ENCODE data around the gene TMC1. TPM values are rescaled to one million over a fixed set of nuclear protein-coding genes. Genes with fewer than 3 reads are reported as not detected.

TMC1 gene
- total RNA-seq, 2 experiments from 2014 or later = not detected

GRCh38 chr9:72560086-72560485 is 38.7 kb downstream of the TMC1 start:
- CTCF ChIA-PET = interaction anchor here (1.7 kb wide), 1 partner anchor 14 kb away, joined by 4 read pairs; no protein-coding TSS in a partner anchor
- no peak for DNase-seq
- no peak overlapping the region for H3K4me3 Mint-ChIP-seq
- POLR2A ChIA-PET = no interaction called here
- peaks cover 8% of the 10 kb centered on the region for H3K27me3 Mint-ChIP-seq
- H3K4me1 Mint-ChIP-seq = peaks cover 12% of the 10 kb centered on the region
- H3K36me3 Mint-ChIP-seq (ENCODE audit: low read depth) = no peaks in the 10 kb centered on the region
- no peak overlapping the region for H3K27ac Mint-ChIP-seq
- no peaks in the 10 kb centered on the region for H3K9me3 Mint-ChIP-seq

DNA sequence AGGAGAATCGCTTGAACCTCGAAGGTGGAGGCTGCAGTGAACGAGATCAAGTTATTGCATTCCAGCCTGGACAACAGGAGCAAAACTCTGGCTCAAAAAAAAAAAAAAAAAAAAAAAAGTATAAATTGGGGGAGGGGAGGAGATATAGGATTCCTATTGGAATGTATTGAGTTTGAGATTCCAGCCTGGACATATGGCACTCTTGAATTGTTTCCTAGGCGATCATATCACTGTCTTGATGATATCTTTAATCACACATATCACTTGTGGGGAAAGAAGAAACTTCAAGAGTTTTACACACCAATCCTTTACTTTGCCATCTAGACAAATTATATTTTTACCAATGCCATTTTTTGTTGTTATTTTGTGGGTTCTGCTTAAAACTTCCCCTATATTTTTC is 42.4 kb downstream of the TMC1 start:
- Mint-ChIP-seq H3K4me1 (no peaks in the 10 kb centered on the region), H3K27ac (no peak overlapping the region), H3K27me3 (peaks cover 8% of the 10 kb centered on the region), H3K36me3 (ENCODE audit: low read depth) (no peaks in the 10 kb centered on the region), H3K4me3 (no peak overlapping the region), H3K9me3 (no peaks in the 10 kb centered on the region)
- no peak for DNase-seq
- ChIA-PET POLR2A (no interaction called here), CTCF (interaction anchor here (1.3 kb wide), 1 partner anchor 17 kb away, joined by 3 read pairs; no protein-coding TSS in a partner anchor)

DNA sequence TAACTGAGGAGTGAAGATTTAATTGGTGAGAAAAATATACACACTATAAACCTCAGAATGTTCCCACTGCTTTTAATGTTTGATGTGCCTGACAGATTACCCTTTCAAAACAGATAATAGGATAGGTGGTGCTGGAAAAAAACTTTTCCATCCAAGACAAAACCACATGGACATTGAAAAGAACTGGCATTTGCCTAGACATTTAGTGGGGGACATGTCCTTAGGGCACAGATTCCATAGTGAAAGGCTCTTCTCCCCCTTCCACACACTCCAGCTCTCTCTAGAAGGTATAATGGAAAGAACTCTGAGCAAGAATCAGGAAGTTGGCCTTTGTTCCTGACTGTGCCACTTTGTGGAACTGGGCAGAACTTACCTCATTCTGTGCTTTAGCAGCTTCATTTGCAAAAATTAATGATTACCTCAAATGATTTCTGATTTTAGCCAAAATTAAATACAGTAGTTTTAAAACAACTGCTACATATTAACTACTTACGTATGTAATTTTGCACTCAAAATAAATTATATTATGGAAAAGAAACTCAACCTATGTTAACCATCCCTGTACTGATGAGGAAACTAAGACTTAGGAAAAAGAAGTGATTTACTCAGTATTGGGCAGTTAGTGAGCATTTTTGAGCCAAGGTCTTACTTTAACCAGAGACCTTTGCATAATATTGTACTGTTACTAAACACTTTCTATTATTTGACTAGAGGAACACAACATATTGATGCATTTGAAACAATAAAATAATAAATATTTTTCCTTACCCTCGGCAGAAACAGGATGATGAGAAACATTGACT is 43.3 kb downstream of the TMC1 start:
- no peak overlapping the region for H3K27ac Mint-ChIP-seq
- no peak overlapping the region for H3K4me3 Mint-ChIP-seq
- POLR2A ChIA-PET = no interaction called here
- CTCF ChIA-PET = interaction anchor here (1.3 to 1.7 kb wide), 2 partner anchors 10 to 16 kb away, joined by 3 to 4 read pairs; no protein-coding TSS in a partner anchor
- H3K27me3 Mint-ChIP-seq = peaks cover 12% of the 10 kb centered on the region
- H3K36me3 Mint-ChIP-seq (ENCODE audit: low read depth) = no peaks in the 10 kb centered on the region
- no peak for DNase-seq
- no peaks in the 10 kb centered on the region for H3K4me1 Mint-ChIP-seq
- no peaks in the 10 kb centered on the region for H3K9me3 Mint-ChIP-seq

GRCh38 chr9:72565535-72565934 is 44.1 kb downstream of the TMC1 start:
- H3K27me3 Mint-ChIP-seq = peaks cover 14% of the 10 kb centered on the region
- CTCF ChIA-PET = interaction anchor here (0.9 to 1.7 kb wide), 2 partner anchors 11 to 62 kb away, joined by 3 to 4 read pairs; no protein-coding TSS in a partner anchor

DNA sequence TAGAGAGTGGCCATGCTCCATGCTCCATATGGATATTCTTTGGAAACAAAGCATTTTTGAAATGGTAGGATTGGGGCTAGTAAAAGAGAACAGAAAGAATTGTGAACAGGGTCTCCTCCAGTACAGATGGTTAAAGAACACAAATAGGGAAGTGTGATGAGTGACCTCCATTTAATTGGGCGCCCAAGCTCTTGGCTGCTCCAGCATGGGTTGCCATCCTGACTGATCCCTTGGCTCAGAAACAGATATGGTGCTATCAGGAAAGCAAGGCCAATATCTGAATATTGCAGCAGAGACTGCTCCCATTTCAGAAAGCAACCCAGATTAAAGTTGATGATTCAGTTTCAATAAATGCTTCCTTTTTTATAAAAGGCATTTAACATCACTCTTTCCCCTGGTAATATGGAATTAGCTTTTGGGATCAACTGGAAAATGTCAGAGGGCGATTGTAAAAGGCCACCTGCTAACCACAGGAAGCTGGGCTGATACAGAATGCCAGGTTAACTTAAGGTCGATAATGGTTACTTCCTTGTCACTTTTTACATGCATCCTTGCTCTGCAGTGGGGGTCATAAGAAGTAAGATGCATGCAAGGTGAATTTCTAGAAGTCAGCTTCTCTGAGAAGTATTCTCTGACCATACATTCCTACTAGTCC is 52.9 kb downstream of the TMC1 start:
- Mint-ChIP-seq H3K4me1 (peaks cover 3% of the 10 kb centered on the region), H3K27ac (no peak overlapping the region), H3K4me3 (no peak overlapping the region), H3K36me3 (ENCODE audit: low read depth) (no peaks in the 10 kb centered on the region), H3K27me3 (peaks cover 6% of the 10 kb centered on the region), H3K9me3 (no peaks in the 10 kb centered on the region)
- POLR2A ChIA-PET = interaction anchor here (0.6 kb wide), 2 partner anchors 96 to 248 kb away, joined by 3 read pairs; no protein-coding TSS in a partner anchor
- DNase-seq = no peak
- CTCF ChIA-PET = interaction anchor here (0.9 to 1.9 kb wide), 2 partner anchors 14 to 120 kb away, joined by 3 to 4 read pairs; no protein-coding TSS in a partner anchor

More at GRCh38 chr9:72565535-72565934, 44.1 kb downstream of the TMC1 start:
- no peaks in the 10 kb centered on the region for H3K4me1 Mint-ChIP-seq
- DNase-seq = no peak
- H3K36me3 Mint-ChIP-seq (ENCODE audit: low read depth) = no peaks in the 10 kb centered on the region
- H3K4me3 Mint-ChIP-seq = no peak overlapping the region
- POLR2A ChIA-PET = no interaction called here
- no peaks in the 10 kb centered on the region for H3K9me3 Mint-ChIP-seq
- H3K27ac Mint-ChIP-seq = no peak overlapping the region

DNA sequence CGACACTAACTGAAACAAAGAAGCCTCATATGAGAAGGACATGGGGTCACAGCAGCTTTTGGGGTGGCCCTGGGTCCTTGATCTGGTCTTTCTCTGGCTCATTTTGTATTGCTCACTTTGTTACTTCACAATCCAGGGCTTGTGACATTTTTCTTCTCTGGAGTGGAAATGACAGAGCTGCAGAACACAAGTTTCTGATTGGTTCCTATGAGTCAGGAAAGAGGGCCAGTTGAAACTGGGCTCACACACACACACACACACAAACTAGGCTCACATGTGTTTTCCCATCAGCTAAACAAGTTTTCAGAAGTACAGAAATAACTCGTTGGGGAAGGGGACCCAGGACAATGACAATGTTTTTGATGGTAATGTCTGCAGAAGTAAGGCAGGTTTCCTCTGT is 54.3 kb downstream of the TMC1 start:
- no peak overlapping the region for H3K27ac Mint-ChIP-seq
- no peaks in the 10 kb centered on the region for H3K9me3 Mint-ChIP-seq
- H3K4me1 Mint-ChIP-seq = peaks cover 3% of the 10 kb centered on the region
- CTCF ChIA-PET = interaction anchor here (1.6 to 1.9 kb wide), 3 partner anchors 10 to 39 kb away, joined by 3 to 6 read pairs (median 4); no protein-coding TSS in a partner anchor
- no peak overlapping the region for H3K4me3 Mint-ChIP-seq
- no peaks in the 10 kb centered on the region for H3K36me3 Mint-ChIP-seq (ENCODE audit: low read depth)
- DNase-seq = no peak
- no peaks in the 10 kb centered on the region for H3K27me3 Mint-ChIP-seq
- POLR2A ChIA-PET = no interaction called here

DNA sequence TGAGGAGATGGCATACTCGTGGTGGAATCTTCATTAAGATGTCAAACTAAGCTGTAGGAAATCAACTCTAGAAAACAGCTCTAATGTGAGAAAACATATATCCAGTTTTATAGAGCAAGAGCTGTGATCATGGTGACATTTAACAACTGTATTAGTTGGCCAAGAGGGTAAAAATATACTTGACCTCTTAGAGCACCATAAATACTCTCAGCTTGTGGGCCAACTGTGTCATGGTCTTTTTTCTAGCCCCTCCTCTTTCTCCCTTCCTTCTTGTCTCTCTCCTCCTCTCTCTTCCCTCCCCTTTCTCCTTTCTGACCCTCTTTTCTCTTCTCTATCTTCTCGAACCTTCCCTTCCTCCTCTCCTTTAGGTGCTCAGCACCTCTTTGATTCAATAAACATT is 54.7 kb downstream of the TMC1 start:
- Mint-ChIP-seq H3K36me3 (ENCODE audit: low read depth) (no peaks in the 10 kb centered on the region), H3K27ac (no peak overlapping the region), H3K9me3 (no peaks in the 10 kb centered on the region), H3K4me1 (peaks cover 3% of the 10 kb centered on the region), H3K4me3 (no peak overlapping the region), H3K27me3 (no peaks in the 10 kb centered on the region)
- no peak for DNase-seq
- POLR2A ChIA-PET = no interaction called here
- CTCF ChIA-PET = interaction anchor here (0.6 to 1.9 kb wide), 4 partner anchors 10 to 405 kb away, joined by 3 to 6 read pairs (median 3); no protein-coding TSS in a partner anchor

- DNase-seq = no peak
- H3K27ac Mint-ChIP-seq = no peak overlapping the region
- H3K4me3 Mint-ChIP-seq = no peak overlapping the region
- CTCF ChIA-PET = interaction anchor here (0.6 to 1.6 kb wide), 7 partner anchors 11 to 542 kb away, joined by 3 to 4 read pairs (median 3); no protein-coding TSS in a partner anchor
- no peaks in the 10 kb centered on the region for H3K36me3 Mint-ChIP-seq (ENCODE audit: low read depth)
- POLR2A ChIA-PET = no interaction called here
- no peaks in the 10 kb centered on the region for H3K9me3 Mint-ChIP-seq
- H3K27me3 Mint-ChIP-seq = no peaks in the 10 kb centered on the region
- H3K4me1 Mint-ChIP-seq = peaks cover 5% of the 10 kb centered on the region
These were observed 55.9 kb downstream of the TMC1 start for GRCh38 chr9:72577212-72577753.

DNA sequence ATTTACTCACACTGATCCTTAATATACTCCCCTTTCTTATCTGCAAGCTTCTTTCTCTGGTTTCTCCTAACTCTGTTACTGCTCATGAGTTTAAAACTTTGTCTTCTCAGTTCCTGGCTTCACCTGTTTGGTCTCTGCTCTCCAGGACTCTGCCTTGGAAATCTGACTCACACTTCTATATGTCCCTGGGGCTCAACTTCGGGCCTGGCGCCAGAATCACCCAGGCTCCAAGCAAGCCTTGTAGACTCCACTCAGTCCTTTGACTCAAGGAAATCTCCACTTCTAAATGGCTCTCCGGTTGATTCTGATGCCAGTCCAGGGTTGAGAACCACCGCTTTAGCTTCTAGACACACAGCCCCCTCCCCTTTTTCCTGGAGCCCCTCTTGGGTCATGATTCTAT is 57.8 kb downstream of the TMC1 start:
- peaks cover 8% of the 10 kb centered on the region for H3K4me1 Mint-ChIP-seq
- ChIA-PET CTCF (interaction anchor here (0.6 to 1.1 kb wide), 2 partner anchors 10 to 47 kb away, joined by 4 read pairs; no protein-coding TSS in a partner anchor), POLR2A (no interaction called here)
- peaks cover 3% of the 10 kb centered on the region for H3K27me3 Mint-ChIP-seq
- no peak for DNase-seq
- H3K4me3 Mint-ChIP-seq = no peak overlapping the region
- no peak overlapping the region for H3K27ac Mint-ChIP-seq
- no peaks in the 10 kb centered on the region for H3K9me3 Mint-ChIP-seq
- H3K36me3 Mint-ChIP-seq (ENCODE audit: low read depth) = no peaks in the 10 kb centered on the region

DNA sequence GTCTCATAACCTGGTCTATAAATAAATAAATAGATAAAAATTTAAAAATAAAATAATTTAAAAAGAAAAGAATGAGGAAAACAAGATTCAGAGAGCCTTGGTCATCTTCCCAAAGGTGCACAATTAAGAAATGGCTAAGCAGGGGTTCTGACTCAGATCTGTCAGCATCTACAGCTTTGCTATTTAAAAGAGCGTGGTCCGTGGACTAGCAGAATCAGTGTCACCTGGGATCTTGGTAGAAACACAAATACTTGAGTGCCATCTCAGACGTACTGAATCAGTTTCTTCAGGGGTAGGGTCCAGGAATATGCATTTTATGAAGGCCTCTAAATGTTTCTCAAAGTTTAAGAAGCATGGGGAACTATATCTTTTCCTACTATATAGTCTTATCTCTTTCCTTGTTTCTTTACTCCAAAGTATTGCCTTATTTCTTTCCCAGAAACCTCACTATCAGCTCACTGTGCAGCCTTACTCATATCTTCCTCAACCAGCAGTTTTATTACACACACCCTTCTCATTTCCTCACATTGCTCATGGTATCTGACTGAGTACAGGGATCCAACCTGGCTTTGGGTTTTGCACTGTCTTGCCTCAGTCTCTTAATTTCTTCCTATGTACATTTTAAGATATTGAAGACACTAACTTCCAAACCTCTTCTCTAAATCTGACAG is 58.6 kb downstream of the TMC1 start:
- no peaks in the 10 kb centered on the region for H3K9me3 Mint-ChIP-seq
- ChIA-PET POLR2A (no interaction called here), CTCF (no interaction called here)
- H3K4me1 Mint-ChIP-seq = peaks cover 5% of the 10 kb centered on the region
- H3K27me3 Mint-ChIP-seq = peaks cover 3% of the 10 kb centered on the region
- H3K36me3 Mint-ChIP-seq (ENCODE audit: low read depth) = no peaks in the 10 kb centered on the region
- DNase-seq = no peak
- H3K27ac Mint-ChIP-seq = no peak overlapping the region
- H3K4me3 Mint-ChIP-seq = no peak overlapping the region

GRCh38 chr9:72581694-72582093 is 60.3 kb downstream of the TMC1 start:
- no peak for DNase-seq
- H3K4me3 Mint-ChIP-seq = no peak overlapping the region
- H3K27ac Mint-ChIP-seq = no peak overlapping the region
- ChIA-PET CTCF (interaction anchor here (1.1 to 1.3 kb wide), 3 partner anchors 13 to 216 kb away, joined by 3 read pairs; partner anchors contain the start of gene ZFAND5), POLR2A (no interaction called here)
- H3K9me3 Mint-ChIP-seq = peaks cover 3% of the 10 kb centered on the region
- H3K36me3 Mint-ChIP-seq (ENCODE audit: low read depth) = peaks cover 4% of the 10 kb centered on the region
- peaks cover 3% of the 10 kb centered on the region for H3K27me3 Mint-ChIP-seq
- H3K4me1 Mint-ChIP-seq = peaks cover 18% of the 10 kb centered on the region

DNA sequence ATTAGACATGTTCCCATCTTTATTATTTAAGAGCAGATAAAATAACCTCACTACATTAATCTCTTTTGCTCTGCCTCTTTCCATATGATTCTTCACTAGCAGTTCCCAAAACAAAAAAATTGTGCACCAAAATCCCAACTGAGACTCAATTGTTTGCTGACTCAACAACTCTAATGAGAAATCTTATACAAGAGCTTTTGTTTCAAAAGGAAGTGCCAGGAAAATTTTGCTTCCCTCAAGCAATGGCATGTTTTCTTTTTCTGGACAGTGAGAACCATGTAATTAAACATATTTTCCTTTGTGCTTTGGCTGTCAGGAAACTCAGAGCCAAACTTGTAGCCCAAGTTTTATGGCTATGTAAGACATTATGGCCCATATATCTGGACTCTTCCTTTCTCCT is 62.0 kb downstream of the TMC1 start:
- H3K9me3 Mint-ChIP-seq = peaks cover 3% of the 10 kb centered on the region
- peaks cover 3% of the 10 kb centered on the region for H3K27me3 Mint-ChIP-seq
- H3K36me3 Mint-ChIP-seq (ENCODE audit: low read depth) = peaks cover 4% of the 10 kb centered on the region
- no peak overlapping the region for H3K4me3 Mint-ChIP-seq
- ChIA-PET POLR2A (no interaction called here), CTCF (interaction anchor here (0.8 to 1.2 kb wide), 1 partner anchor 9 kb away, joined by 4 to 8 read pairs; no protein-coding TSS in a partner anchor)
- peaks cover 22% of the 10 kb centered on the region for H3K4me1 Mint-ChIP-seq
- DNase-seq = no peak
- H3K27ac Mint-ChIP-seq = no peak overlapping the region

Data from activated CD4-positive, alpha-beta T cell treated with anti-CD3 and anti-CD28 coated beads, Interleukin-2, amount 10 ng/mL, durations not matched to agents 7 days and 5 days (primary cell).